Left renal pelvis (tissue), 4 donors: ENCODE data around the gene RAD51D. TPM values are rescaled to one million over a fixed set of nuclear protein-coding genes. Genes with fewer than 3 reads are reported as not detected.
"Not testable (repeated sequence)": the region's sequence is repeated elsewhere in the genome, so short reads cannot be mapped to it uniquely, and the experiment has no call there.

Experiments
- DNase-seq, 4 donors: peaks; one replicate each; pipeline ENCODE4 v3.0.0-alpha.2; 2013; ENCODE audit warnings: low read depth in 4 of 4, low spot score in 3 of 4
- polyA plus RNA-seq, 4 donors: library from polyadenylated mRNA; unstranded; fragments of 120-200 nt; gene quantifications; one replicate each; pipeline ENCODE4 v1.2.1, GENCODE V29; 2013; ENCODE audit not compliant: insufficient read length in 4 of 4

RAD51D gene
- polyA plus RNA-seq: 10 to 100 TPM in 3 of 4 donors, 1 to 10 TPM in 1; 8.7 to 13.6 (median 11.5) TPM

DNA sequence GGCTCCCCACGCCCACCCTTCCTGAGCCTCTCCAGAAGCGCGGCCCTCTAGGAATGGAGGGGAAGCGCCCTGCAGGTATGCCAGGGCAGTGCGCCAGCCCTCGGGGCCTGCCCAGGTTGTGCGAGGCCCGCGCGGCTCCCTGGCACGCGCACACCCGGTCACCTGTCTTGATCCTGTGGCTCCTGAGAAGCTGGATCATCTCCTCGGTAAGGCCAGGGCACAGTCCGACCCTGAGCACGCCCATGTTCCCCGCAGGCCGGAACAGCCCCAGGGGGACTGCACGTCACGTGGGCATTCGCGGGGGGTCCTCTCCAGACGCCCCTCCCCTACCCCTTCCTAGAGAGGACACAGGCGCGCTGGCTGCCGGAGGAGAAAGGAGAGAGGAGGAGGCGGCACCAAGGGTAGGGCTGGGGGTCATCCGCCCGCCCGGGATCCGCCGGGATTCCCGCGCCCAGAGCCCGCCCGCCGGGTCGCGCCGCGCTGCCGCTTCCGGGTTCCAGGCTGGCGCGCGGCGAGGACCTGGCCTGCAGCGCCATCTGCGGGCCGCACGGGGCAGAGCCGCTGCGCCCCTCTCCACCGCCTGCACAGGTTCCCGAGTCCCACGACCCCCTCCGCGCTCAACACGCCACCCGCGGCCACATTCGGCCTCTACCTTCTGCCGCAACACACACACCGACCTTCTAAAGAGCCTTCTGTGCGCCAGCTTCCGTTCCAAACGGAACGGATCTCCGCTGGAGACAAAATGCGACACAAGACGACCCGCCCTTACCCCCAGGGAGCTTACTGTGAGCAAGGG is at the start of gene RAD51D:
TSS of gene RAD51D (minus strand) at position 491 of the 796 bp plus-strand sequence. CDS start at position 244, 247 bp downstream.
- peak; percentile 41 to 63 (median 53) for DNase-seq

DNA sequence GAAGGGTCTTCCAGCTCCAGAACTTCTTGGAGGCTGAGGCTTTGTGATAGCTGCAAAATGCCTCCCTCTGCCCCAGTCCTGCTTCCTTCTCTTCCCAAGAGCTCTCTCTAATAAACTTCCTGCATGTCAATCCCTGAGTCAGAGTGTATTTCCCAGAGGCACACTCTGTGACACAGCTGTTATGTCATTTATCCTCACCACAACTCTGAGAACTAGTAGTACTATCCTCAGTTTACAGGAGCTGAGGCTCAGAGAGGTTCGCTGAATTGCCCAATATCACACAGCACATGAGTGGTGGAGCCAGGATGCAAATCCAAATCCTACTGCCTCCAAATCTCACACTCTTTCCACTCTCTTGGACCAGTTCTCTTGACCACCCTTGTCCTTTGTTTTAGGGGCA is 48.0 kb upstream of the RAD51D start:
- no peak for DNase-seq

DNA sequence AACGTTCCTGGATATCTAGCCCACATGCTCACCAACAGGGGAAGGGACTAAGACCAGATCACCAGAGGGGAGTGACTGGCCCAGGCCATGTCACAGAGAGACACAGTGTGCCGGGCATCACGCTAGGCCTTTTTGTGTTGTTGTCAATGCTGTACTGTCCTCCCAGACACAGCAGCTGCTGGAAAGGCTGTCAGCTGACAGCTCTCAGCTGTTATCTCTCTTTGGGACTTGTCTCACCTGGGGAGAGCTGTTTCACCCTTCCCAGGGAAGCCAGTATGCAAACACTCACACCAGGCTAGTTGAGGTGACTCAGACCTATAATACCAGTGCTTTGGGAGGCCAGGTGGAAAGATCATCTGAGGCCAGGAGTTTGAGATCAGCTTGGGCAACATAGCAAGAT is 47.4 kb upstream of the RAD51D start:
- no peak for DNase-seq

DNA sequence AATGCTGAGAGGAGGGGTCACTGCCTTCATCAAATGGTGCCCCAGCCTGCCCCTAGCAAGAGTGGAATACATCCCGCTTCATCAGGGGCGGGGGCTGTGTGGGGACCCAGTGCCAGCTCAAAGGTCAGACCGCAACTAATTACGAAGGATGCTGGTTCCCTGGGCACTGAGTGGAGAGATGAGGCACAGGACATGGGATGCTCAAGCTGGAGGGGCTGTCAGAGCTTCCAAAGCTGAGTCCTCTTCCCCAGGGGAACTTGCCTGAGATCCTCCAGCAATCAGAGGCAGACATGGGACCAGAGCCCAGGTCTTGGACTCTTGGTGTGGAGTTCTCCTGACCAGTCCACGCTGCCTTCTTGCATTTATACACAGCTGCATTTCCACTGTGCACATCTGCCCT is 46.9 kb upstream of the RAD51D start:
- no peak for DNase-seq

DNA sequence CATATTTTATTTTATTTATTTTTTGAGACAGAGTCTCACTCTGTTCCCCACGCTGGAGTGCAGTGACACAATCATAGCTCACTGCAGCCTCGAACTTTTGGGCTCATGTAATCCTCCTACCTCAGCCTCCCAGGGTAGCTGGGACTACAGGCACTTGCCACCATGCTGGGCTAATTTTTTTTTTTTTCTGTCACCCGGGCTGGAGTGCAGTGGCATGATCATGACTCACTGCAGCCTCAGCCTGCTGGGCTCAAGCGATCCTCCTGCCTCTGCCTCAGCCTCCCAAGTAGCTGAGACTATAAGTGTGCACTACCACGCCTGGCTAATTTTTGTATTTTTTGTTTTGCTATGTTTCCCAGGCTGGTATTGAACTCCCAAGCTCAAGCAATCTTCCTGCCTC is 45.1 kb upstream of the RAD51D start:
- DNase-seq: no peak

DNA sequence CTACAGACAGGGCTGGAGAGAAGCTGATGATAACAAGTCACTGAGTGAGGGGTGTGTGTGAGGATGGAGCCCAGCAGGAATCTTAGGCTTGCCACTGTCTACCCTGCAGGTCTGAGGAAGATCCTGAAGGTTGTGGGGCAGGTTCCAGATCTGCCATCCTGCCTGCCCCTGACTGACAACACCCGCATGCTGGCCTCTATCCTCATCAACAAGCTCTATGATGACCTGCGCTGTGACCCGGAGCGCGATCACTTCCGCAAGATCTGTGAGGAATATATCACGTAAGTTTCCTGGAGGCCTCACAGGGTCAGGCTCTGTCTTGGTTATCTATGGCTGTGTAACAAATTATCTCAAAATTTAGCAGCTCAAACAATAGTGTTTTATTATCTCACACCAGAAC is 44.2 kb upstream of the RAD51D start:
- no peak for DNase-seq

DNA sequence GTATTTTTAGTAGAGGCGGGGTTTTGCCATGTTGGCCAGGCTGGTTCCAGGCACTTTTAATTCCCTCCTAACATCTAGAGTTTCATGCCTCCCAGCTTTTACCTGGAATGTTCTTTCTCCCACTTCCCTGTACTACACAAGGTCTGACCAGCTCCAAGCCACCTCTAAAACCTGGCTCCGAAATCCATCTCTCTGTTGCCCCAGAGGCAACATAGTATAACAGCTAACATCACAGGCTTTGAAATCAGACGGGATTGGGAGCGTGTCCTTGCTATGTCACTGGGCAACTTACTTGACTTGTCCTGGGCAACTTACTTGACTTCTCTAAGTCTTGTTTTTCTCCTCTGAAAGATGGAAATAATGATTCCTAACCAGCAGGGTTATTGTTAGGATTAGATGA is 43.1 kb upstream of the RAD51D start:
- DNase-seq: no peak

DNA sequence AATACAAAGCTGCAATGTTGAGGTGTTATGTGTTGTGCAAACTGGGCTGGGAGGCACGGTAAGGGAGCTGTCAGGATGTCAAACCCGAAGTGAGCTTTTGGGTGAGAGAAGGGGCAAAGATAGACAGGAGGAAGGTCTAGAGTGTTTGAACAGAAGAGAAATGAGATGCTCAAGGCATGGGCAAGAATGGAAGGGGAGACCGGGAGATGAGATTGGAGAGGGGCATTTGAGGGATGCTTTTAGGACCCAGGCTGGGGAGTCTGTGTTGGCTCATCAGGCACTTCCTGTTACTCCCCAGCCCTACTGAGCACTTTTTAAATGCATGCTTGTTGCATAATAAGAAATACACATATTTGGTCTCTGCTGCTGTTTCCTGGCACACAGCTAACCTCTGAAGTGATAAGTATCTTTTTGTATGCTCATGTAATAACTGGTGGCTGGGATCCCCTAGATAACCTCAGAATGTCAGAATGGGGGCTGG is 41.7 kb upstream of the RAD51D start:
- no peak for DNase-seq

DNA sequence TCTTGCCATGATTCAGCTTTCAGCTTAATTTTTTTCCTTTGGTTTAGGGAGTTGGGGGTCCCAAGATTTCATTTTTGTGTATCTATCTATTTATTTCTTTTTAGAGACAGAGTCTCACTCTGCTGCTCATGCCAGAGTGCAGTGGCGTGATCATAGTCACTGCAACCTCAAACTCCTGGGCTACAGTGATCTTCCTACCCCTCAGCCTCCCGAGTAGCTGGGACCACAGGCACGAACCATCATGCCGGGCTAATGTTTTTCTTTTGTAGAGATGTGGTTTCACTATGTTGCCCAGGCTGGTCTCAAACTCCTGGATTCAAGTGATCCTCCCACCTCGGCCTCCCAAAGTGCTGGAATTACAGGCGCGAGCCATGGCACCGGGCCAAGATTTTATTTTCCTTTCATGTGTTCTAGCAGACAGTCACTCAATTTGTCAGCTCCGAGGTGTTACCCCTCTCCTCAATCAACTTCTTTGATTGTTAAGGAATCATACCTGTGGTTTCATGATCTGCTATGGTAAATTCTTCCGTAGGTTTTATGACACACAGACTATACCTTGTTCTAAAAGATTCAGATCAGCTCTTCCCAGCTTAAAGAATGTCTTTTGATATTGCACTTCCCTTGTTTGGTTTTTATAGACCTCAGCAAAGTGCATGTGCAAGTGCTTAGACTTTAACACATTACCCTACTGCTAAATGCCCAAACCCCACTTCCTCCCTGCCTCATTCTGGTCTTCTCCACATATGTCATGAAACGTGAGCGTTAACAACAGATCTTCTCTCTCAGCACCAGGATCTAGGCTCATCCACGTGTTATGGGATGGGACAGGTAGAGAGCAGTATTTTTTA is 40.9 kb upstream of the RAD51D start:
- DNase-seq: no peak

DNA sequence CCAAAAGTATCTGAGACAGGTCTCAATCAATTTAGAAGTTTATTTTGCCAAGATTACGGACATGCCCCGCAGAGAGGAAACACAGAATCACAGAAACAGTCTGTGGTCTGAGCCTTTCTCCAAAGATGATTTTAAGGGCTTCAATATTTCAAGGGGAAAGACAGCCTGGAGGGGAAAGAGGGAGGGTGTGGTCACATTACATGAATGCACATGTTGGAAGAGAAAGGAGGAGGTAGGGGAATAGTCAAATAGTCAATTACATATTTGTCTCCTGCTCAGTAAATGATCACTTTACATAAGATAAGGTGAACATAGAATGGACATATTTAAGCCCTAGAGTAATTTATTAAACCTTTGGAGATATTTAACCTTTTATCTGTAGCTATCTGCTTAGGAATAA is 40.3 kb upstream of the RAD51D start:
- DNase-seq: no peak

DNA sequence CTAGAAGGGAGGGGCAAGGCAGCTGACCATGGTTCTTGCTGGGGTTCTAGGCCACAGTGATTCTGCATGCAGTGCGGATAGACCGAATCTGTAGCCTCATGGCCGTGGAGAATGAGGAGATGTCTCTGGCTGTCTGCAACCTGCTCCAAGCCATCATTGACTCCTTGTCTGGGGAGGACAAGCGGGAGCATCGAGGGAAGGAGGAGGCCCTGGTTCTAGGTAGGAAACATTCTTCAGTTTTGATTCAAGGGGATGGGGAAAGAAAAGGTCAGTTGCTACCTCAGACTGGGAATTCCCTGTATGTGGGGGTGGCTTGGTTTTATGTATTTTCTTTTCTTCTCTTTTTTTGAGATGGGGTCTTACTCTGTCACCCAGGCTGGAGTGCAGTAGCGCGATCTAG is 35.6 kb upstream of the RAD51D start:
- no peak for DNase-seq

DNA sequence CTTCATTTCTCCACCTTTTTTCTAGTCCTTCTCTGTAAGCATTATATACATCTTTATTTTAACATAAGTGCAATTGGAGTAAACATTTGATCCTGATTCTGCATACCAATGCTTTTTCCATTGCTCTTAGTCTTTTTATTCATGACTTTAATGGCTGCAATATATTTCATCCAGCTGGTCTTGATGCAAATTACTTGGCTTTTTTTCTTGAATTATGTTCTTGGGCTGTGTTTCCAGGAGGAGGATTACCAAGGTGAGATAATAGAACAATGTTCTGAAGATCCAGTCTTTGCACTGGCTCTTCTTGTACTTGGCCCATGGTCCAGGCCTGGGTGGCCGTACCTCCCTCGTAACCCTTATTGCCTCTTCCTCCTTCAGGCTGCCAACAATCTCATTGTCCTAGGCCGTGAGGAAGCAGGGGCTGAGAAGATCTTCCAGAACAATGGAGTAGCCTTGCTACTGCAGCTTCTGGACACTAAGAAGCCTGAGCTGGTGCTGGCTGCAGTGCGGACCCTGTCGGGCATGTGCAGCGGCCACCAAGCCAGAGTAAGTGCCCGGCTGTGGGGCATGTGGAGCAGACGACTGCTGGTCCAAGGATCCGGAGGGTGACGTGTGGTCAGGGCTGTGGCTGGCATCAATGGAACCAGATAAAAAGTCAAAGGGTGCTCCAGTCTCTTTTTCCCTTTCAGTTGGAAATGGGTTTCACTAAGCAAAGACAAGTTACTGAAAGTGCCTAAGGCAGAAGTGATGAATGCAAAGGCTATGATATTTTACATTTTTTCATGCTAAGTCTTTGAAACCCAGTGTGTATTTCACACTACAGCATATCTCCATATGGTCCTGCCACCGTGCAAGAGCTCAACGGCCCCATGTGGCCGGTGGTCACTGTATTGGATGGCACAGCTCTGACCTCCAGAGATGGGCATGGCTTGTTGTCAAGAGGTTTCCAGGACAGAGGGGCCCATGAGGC is 34.8 kb upstream of the RAD51D start:
- DNase-seq: no peak

DNA sequence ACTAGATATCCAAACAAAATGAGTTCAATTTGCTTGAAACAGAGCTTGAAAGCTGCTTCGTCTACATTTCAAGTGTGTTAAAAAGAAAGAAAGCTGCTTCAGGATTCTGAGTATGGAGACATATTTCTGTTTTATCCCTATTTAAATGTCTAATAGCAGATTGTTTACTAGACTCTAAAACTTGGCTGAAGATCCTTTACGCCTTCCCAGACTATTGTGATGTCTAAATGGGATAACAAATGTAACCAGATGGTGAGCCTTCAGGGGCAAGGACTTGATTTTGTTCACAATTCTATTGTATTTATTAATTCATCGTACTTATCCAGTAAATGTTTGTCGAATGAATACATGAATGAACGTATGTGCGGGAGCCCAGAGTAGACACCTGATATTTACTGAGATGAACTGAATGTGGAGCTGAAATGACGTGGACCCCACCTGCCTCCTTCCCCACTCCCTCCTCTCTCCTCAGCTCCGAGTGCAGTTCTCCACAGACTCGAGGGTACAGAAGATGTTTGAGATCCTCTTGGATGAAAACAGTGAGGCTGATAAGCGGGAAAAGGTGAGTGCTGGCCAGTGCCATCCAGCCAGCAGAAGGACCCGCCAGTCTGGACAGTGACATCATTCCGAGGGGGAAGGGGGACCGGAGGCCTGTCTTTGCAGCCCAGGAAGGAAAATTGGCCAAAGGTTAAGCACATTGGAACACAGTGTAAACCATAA is 32.9 kb upstream of the RAD51D start:
- no peak for DNase-seq

DNA sequence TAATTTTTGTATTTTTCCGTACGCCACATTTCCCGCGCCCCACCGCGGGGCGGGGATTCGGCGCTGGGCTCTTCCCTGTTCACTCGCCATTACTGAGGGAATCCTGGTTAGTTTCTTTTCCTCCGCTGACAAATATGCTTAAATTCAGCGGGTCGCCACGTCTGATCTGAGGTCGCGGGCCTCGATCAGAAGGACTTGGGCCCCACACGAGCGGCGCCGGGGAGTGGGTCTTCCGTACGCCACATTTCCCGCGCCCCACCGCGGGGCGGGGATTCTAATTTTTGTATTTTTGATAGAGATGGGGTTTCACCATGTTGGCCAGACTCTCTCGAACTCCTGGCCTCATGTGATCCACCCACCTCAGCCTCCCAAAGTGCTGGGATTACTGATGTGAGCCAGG is 31.4 kb upstream of the RAD51D start:
- DNase-seq: not testable (repeated sequence)

DNA sequence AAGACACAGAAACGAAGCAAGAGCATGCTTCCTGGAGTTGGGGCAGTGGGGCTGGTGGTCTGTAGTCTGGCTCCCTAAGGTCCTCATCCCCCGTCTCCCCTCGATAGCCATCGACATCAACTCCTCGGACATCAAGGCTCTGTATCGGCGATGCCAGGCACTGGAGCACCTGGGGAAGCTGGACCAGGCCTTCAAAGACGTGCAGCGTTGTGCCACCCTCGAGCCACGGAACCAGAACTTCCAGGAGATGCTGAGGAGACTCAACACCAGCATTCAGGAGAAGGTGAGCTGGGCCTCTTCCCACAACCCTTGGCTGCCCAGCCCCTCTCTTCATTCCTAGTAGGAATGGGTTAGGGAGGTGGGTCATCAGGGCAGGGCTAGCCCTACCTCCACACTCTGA is 30.3 kb upstream of the RAD51D start:
- no peak for DNase-seq

DNA sequence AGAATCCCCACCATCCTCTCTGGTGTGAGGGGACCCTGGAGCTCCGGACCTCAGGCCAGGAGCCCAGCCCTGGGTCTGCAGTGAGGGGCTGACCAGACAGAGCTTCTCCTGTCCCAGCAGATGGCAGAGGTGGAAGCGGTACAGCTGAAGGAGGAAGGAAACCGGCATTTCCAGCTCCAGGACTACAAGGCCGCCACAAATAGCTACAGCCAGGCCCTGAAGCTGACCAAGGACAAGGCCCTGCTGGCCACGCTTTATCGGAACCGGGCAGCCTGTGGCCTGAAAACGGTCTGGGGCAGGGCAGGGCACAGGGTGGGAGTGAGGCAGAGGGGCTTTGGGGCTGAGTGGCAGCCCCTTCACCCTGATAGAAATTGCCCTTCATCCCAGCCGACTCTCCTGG is 28.5 kb upstream of the RAD51D start:
- no peak for DNase-seq

DNA sequence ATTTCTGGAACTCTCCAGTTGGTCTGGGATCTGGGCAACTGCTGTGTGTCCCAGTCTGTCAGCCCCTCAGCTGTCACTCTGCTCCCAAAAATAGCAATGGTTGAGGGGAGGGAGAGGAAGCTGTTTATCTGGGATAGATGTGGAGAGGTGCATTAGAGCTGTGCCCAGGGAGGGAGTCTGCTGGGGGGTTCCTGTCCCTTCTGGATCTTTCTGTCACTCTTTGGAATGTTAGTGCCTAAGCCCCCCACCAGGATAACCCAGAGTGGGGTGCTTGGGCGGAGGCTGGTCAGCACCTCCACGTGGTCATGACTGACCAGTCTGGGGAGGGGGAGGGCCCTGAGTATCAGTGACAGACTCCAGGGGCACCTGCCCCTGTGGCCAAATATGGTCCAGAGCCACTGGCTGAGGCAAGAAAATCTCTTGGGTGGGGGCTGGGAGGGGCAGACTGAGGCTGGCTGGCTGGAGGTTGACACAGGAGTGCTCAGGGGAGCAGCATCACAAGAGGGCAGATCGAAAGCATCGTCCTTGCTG is 27.8 kb upstream of the RAD51D start, which contains the start of gene UNC45B:
TSS of gene UNC45B (plus strand) at position 443 of the 531 bp plus-strand sequence. CDS start 447 bp downstream, outside the sequence.
- no peak for DNase-seq

DNA sequence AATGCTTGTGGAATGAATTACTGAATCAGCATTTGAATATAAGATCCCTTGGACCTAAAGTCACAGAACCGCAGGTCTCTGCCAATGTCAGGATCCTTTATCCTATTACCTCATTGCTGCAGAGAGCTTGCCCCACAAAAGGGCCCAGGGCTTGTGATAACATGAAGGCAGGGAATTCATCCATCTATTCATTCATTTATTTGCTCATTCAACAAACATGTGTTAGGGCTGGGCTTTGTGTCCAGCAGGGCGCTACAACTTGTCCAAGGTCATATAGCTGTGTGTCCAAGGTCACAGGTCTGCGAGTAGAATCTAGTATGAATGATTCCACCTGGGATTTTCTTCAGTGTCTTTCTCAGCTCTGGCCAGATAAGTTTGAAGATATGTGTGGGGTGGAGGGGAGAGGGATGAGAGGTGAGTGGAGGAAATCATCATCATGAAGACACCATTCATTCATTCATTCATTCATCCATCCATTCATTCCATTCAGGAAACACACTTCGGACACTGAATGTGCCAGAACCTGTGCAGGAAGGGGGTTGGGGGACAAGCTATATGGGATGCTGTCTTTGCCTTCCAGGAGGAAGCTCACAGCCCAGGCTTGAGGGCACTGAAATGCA is 26.7 kb upstream of the RAD51D start:
- DNase-seq: no peak

DNA sequence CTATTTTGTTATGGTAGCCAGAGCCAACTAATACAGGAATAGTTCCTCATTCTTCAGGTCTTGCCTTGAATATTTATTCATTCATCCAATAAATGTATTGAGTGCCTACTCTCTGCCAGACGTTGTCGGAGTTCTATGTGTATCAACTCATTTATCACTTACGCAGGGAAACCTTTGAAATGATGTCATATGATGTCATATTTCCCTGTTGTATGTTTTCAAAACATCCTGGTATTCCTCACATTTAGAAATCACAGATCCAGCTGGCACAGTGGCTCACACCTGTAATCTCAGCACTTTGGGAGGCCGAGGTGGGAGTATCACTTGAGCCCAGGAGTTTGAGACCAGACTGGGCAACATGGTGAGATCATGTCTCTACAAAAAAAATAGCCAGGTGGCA is 25.2 kb upstream of the RAD51D start:
- DNase-seq: no peak
